ENCODE data around the gene LYRM4. TPM values are rescaled to one million over a fixed set of nuclear protein-coding genes. Genes with fewer than 3 reads are reported as not detected.

Gene LYRM4
- total RNA-seq, 1 donor from 2014 or later, result 39.3 TPM

- Mint-ChIP-seq H3K4me1 (peaks cover 9% of the 10 kb centered on the region), H3K27ac (ENCODE audit: unreplicated experiment) (no peak overlapping the region), H3K27me3 (ENCODE audit: low read depth) (no peaks in the 10 kb centered on the region), H3K9me3 (no peaks in the 10 kb centered on the region), H3K4me3 (no peak overlapping the region), H3K36me3 (ENCODE audit: low read depth) (no peaks in the 10 kb centered on the region)
- TF ChIP-seq, protein P1, sequence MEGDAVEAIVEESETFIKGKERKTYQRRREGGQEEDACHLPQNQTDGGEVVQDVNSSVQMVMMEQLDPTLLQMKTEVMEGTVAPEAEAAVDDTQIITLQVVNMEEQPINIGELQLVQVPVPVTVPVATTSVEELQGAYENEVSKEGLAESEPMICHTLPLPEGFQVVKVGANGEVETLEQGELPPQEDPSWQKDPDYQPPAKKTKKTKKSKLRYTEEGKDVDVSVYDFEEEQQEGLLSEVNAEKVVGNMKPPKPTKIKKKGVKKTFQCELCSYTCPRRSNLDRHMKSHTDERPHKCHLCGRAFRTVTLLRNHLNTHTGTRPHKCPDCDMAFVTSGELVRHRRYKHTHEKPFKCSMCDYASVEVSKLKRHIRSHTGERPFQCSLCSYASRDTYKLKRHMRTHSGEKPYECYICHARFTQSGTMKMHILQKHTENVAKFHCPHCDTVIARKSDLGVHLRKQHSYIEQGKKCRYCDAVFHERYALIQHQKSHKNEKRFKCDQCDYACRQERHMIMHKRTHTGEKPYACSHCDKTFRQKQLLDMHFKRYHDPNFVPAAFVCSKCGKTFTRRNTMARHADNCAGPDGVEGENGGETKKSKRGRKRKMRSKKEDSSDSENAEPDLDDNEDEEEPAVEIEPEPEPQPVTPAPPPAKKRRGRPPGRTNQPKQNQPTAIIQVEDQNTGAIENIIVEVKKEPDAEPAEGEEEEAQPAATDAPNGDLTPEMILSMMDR (conservative IDR thresholded peaks at IDR 0.05), result no peak
- DNase-seq (ENCODE audit: low read depth, low spot score), result no peak
Measured at GRCh38 chr6:5293692-5294091, 32.9 kb upstream of the LYRM4 start.

- DNase-seq (ENCODE audit: low read depth, low spot score), result no peak
- peaks cover 18% of the 10 kb centered on the region for H3K4me1 Mint-ChIP-seq
- TF ChIP-seq, protein P1 (conservative IDR thresholded peaks at IDR 0.05), result no peak
- H3K27me3 Mint-ChIP-seq (ENCODE audit: low read depth), result no peaks in the 10 kb centered on the region
- peaks cover 2% of the 10 kb centered on the region for H3K36me3 Mint-ChIP-seq (ENCODE audit: low read depth)
- no peaks in the 10 kb centered on the region for H3K9me3 Mint-ChIP-seq
- no peak overlapping the region for H3K4me3 Mint-ChIP-seq
- H3K27ac Mint-ChIP-seq (ENCODE audit: unreplicated experiment), result no peak overlapping the region
Measured at GRCh38 chr6:5292154-5292553, 31.4 kb upstream of the LYRM4 start.

GRCh38 chr6:5290500-5290899 is 29.8 kb upstream of the LYRM4 start:
- Mint-ChIP-seq H3K9me3 (no peaks in the 10 kb centered on the region), H3K27ac (ENCODE audit: unreplicated experiment) (no peak overlapping the region), H3K4me1 (peaks cover 22% of the 10 kb centered on the region), H3K4me3 (no peak overlapping the region), H3K36me3 (ENCODE audit: low read depth) (peaks cover 2% of the 10 kb centered on the region), H3K27me3 (ENCODE audit: low read depth) (no peaks in the 10 kb centered on the region)
- DNase-seq (ENCODE audit: low read depth, low spot score), result no peak
- TF ChIP-seq, protein P1 (conservative IDR thresholded peaks at IDR 0.05), result no peak

DNA sequence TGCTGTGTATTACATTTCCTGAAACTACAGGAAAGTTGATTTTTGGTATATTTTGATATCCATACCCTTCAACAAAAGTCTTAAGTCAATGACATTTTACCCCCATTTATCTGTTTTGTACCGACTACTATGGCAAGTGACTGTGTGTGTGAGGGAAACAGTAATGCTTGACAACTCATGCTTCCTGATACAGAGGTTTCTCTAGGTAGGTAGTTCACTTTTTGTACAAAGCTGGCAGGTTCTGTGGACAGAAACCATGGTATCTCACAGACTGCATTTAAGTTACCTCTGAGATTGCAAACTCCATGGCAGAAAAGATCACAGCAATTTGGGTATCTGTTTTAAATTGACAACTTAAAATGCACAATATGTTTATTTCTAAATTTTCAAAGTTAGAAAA is 29.3 kb upstream of the LYRM4 start:
- H3K4me1 Mint-ChIP-seq, result peaks cover 22% of the 10 kb centered on the region
- no peak overlapping the region for H3K27ac Mint-ChIP-seq (ENCODE audit: unreplicated experiment)
- H3K4me3 Mint-ChIP-seq, result no peak overlapping the region
- H3K27me3 Mint-ChIP-seq (ENCODE audit: low read depth), result no peaks in the 10 kb centered on the region
- H3K36me3 Mint-ChIP-seq (ENCODE audit: low read depth), result peaks cover 2% of the 10 kb centered on the region
- H3K9me3 Mint-ChIP-seq, result no peaks in the 10 kb centered on the region
- TF ChIP-seq, protein P1 (conservative IDR thresholded peaks at IDR 0.05), result no peak
- no peak for DNase-seq (ENCODE audit: low read depth, low spot score)

- Mint-ChIP-seq H3K4me1 (peaks cover 13% of the 10 kb centered on the region), H3K4me3 (no peak overlapping the region), H3K9me3 (no peaks in the 10 kb centered on the region), H3K36me3 (ENCODE audit: low read depth) (peaks cover 4% of the 10 kb centered on the region), H3K27ac (ENCODE audit: unreplicated experiment) (no peak overlapping the region), H3K27me3 (ENCODE audit: low read depth) (no peaks in the 10 kb centered on the region)
- TF ChIP-seq, protein P1 (conservative IDR thresholded peaks at IDR 0.05), result no peak
- no peak for DNase-seq (ENCODE audit: low read depth, low spot score)
Measured at GRCh38 chr6:5287966-5288297, 27.2 kb upstream of the LYRM4 start.

Data from neural crest cell (in vitro differentiated cells).